GM23248 (cell line): ENCODE results near the gene ILK. TPM values are rescaled to one million over a fixed set of nuclear protein-coding genes. Genes with fewer than 3 reads are reported as not detected.

Experiments
- DNase-seq: peaks from one replicate; pipeline ENCODE4 v3.0.0-alpha.2; 2015
- H2AFZ ChIP-seq: fragments of 200-600 bp; sonication (generic); 2 replicates; pipeline ENCODE4 v1.6.1; 2016; ENCODE audit warnings: antibody characterized with exemption
- H3F3A ChIP-seq: fragments of 200-600 bp; sonication (generic); 2 replicates; pipeline ENCODE4 v1.6.1; 2016; ENCODE audit warnings: mild to moderate bottlenecking, antibody characterized with exemption, mixed run types; ENCODE audit not compliant: insufficient read depth
- H3K27ac ChIP-seq: fragments of 200-600 bp; sonication (generic); 2 replicates; pipeline ENCODE4 v1.5.1; 2016; ENCODE audit warnings: mild to moderate bottlenecking
- H3K27me3 ChIP-seq: fragments of 200-600 bp; sonication (generic); replicated peaks from 2 replicates; pipeline ENCODE4 v1.6.1; 2016; ENCODE audit warnings: mild to moderate bottlenecking; ENCODE audit not compliant: insufficient read depth
- H3K36me3 ChIP-seq: fragments of 200-600 bp; sonication (generic); 2 replicates; pipeline ENCODE4 v1.6.1; 2016; ENCODE audit warnings: low read depth, mild to moderate bottlenecking
- H3K4me1 ChIP-seq: fragments of 200-600 bp; sonication (generic); 2 replicates; pipeline ENCODE4 v1.6.1; 2016; ENCODE audit warnings: mild to moderate bottlenecking; ENCODE audit not compliant: insufficient read depth
- H3K4me2 ChIP-seq: fragments of 200-600 bp; sonication (generic); one replicate; pipeline ENCODE4 v1.6.1; 2016; ENCODE audit warnings: mild to moderate bottlenecking; ENCODE audit not compliant: unreplicated experiment
- H3K4me3 ChIP-seq: fragments of 200-600 bp; sonication (generic); 2 replicates; pipeline ENCODE4 v1.5.1; 2016; ENCODE audit warnings: mild to moderate bottlenecking
- H3K79me2 ChIP-seq: fragments of 200-600 bp; sonication (generic); 2 replicates; pipeline ENCODE4 v1.6.1; 2016; ENCODE audit warnings: mild to moderate bottlenecking; ENCODE audit not compliant: insufficient read depth
- H3K9ac ChIP-seq: fragments of 200-600 bp; sonication (generic); 2 replicates; pipeline ENCODE4 v1.6.1; 2016; ENCODE audit warnings: mild to moderate bottlenecking
- H3K9me2 ChIP-seq: fragments of 200-600 bp; sonication (generic); 2 replicates; pipeline ENCODE4 v1.6.1; 2016; ENCODE audit warnings: mixed run types, mild to moderate bottlenecking, moderate library complexity; ENCODE audit not compliant: insufficient read depth
- H3K9me3 ChIP-seq: fragments of 200-600 bp; sonication (generic); one replicate; pipeline ENCODE4 v1.6.1; 2017; ENCODE audit warnings: low read depth
- H4K20me1 ChIP-seq: fragments of 200-600 bp; sonication (generic); 2 replicates; pipeline ENCODE4 v1.6.0; 2016; ENCODE audit not compliant: insufficient read depth
- EZH2 ChIP-seq: fragments of 200-600 bp; sonication (generic); IDR thresholded peaks from 2 replicates; pipeline ENCODE4 v1.6.1; 2018; ENCODE audit warnings: antibody characterized with exemption, mild to moderate bottlenecking; ENCODE audit not compliant: insufficient read depth, poor library complexity, severe bottlenecking
- EZH2phosphoT487 ChIP-seq: fragments of 200-600 bp; sonication (generic); IDR thresholded peaks from 2 replicates; pipeline ENCODE4 v1.6.1; 2018; ENCODE audit warnings: antibody characterized with exemption, moderate library complexity, mild to moderate bottlenecking, low read depth; ENCODE audit not compliant: insufficient read depth
- WGBS, 2 experiments: methylation state at CpG; one replicate each; pipeline ENCODE4 v1.1.6; 2015 to 2017; ENCODE audit warnings: low lambda C conversion rate in 2 of 2, low coverage in 1 of 2; ENCODE audit errors: missing lambda C conversion rate in 2 of 2; 5-methylcytosine and 5-hydroxymethylcytosine counted together
- in situ Hi-C: fragments of 300-500 bp; cut with MboI; formaldehyde crosslinking; loops from 2 replicates; pipeline ENCODE4 v1.15.0; 2020
- polyA plus RNA-seq: library from polyadenylated mRNA; unstranded; fragments of >200 nt; fragmentation: Nextera tagmentation; extraction: Ambion mirVana; gene quantifications from 2 replicates; pipeline ENCODE4 v1.2.1, GENCODE V29; 2016
- total RNA-seq: library from RNA; depleted of rRNA; stranded (reverse); fragments of >200 nt; shearing (Covaris generic); gene quantifications from 2 replicates; pipeline ENCODE4 v1.2.3, GENCODE V29; 2014

The ILK gene
- total and polyA plus RNA-seq, 2 experiments from 2014 or later, result 242 to 256 TPM

DNA sequence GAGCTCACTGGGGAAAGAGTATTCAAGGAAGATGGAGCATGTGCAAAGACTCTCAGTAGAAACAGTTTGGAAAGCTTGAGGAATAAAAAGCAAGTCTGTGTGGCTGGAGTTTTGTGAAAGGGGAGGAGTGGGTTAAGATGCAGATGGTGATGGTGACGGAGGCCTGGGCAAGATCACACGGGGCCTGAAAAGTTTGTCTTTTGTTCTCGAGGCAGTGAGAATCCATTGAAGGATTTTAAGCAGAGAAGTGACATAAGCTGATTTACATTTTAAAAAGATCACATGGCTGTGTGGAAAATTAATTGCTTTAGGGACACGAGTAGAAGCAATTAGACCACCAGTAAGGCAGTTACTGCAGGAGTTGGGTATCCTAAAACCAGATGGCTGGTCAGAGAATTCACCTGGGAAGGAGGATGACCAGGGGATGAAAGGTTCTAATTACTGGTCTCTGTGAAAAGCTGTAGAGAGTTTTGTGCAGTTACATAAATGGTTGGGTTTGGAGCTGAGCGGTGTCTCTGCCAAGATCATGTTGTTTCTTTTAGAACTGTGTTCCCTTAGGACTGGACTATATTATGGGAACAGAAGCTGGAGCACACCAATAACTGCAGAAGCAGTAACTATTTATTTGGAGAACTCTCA lies 7.2 kb upstream of the ILK start:
- no peak for TF ChIP-seq EZH2phosphoT487
- no peak for TF ChIP-seq EZH2
- Histone ChIP-seq H3F3A (no peaks in the 10 kb centered on the region), H4K20me1 (no peaks in the 10 kb centered on the region), H3K4me3 (no peak overlapping the region), H3K79me2 (peaks cover 43% of the 10 kb centered on the region), H3K4me1 (no peaks in the 10 kb centered on the region), H2AFZ (no peak overlapping the region), H3K4me2 (no peak overlapping the region), H3K9me2 (no peaks in the 10 kb centered on the region), H3K9ac (no peak overlapping the region), H3K27me3 (no peaks in the 10 kb centered on the region), H3K27ac (no peak overlapping the region), H3K9me3 (no peaks in the 10 kb centered on the region), H3K36me3 (peaks cover 36% of the 10 kb centered on the region; the same call in 1 of the 2 replicates)
- in situ Hi-C loops, result no loop called here
- 54 to 63% methylated on average over 5 of the region's 5 CpGs for WGBS, 2 experiments
- DNase-seq, result no peak

DNA sequence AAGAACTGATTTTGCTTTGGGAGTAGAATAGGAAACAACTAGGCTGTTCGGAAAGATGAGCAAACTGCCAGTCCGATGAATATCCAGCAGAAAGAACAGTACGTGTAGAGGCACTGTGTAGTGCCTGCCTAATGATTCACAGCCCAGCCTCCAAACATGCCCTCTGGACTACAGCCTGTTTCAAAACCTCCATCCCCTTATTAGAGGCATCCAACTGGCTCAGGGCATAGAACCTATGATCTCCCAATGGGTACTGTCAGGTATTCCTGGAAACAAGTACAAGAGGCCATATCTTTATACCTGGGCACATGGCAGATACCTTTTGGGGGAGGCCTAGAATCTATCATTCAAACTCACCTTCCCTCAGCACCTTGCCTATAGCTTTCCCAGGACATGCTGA lies 5.0 kb upstream of the ILK start:
- Histone ChIP-seq H2AFZ (no peak overlapping the region), H3K9ac (no peak overlapping the region), H3K9me2 (no peaks in the 10 kb centered on the region), H3K4me2 (no peak overlapping the region), H3K27me3 (no peaks in the 10 kb centered on the region), H3K79me2 (peaks cover 64% of the 10 kb centered on the region), H3K4me3 (no peak overlapping the region), H3K36me3 (peaks cover 36% of the 10 kb centered on the region; the same call in 1 of the 2 replicates), H3K9me3 (no peaks in the 10 kb centered on the region), H3K4me1 (peaks cover 8% of the 10 kb centered on the region), H3K27ac (no peak overlapping the region), H4K20me1 (no peaks in the 10 kb centered on the region), H3F3A (no peaks in the 10 kb centered on the region)
- 81 to 86% methylated on average over 3 of the region's 3 CpGs for WGBS, 2 experiments
- in situ Hi-C loops, result no loop called here
- TF ChIP-seq EZH2 (no peak), EZH2phosphoT487 (no peak)
- DNase-seq, result no peak

DNA sequence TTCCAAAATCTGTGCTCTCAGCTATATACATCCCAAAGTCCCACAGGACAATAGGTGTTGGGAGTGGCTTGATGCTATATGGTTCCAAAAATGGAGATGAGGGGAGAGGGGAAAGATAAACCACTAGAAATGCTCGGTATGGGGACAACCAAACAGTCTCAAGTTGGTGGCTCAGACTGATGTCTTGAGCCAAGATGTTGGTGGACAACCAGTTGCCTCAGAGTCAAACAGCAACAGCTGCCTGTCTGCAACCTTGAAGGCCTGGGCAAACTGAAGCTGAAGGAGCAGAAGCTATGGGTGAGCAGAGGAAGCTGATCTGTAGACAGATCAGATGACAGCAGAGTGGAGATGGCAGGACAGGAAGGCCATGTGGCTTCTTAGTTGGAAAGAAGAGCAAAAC lies 4.1 kb upstream of the ILK start:
- H3K27ac ChIP-seq, result no peak overlapping the region
- in situ Hi-C loops, result no loop called here
- H3F3A ChIP-seq, result peaks cover 7% of the 10 kb centered on the region
- DNase-seq, result no peak
- peaks cover 36% of the 10 kb centered on the region; the same call in 1 of the 2 replicates for H3K36me3 ChIP-seq
- no peaks in the 10 kb centered on the region for H3K27me3 ChIP-seq
- peaks cover 8% of the 10 kb centered on the region for H3K4me1 ChIP-seq
- H2AFZ ChIP-seq, result no peak overlapping the region
- no peaks in the 10 kb centered on the region for H4K20me1 ChIP-seq
- no peaks in the 10 kb centered on the region for H3K9me3 ChIP-seq
- no peak overlapping the region for H3K4me3 ChIP-seq
- no peak overlapping the region for H3K9ac ChIP-seq
- H3K9me2 ChIP-seq, result no peaks in the 10 kb centered on the region
- TF ChIP-seq EZH2phosphoT487, result no peak
- TF ChIP-seq EZH2, result no peak
- H3K79me2 ChIP-seq, result peaks cover 72% of the 10 kb centered on the region
- H3K4me2 ChIP-seq, result no peak overlapping the region
- 59 to 70% methylated on average over 1 of the region's 1 CpG for WGBS, 2 experiments

DNA sequence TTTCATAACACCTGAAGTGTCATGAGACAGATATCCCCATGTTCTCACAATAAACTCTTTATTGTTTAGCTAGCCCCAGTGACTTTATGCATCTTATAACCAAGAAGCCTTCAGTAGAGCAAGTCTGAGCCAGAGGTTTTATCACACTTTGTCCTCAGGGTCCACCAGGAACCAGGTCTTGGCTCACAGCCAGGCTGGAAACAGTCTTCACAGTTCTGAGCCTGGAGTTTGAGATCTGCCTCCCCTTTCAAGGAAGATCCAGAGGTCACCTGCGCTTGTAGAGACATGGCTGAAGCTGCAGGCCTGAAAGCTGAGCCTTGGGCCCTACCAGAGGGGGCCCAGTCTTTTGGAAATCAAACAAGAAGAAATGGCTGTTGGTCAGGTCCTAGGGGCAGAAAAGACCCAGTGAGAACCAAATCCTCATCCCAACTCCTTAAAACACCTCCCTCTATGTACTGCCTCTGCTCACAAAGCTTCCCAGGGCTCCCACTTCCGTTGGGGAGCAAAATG lies 3.6 kb upstream of the ILK start:
- Histone ChIP-seq H3K9me3 (no peaks in the 10 kb centered on the region), H3K36me3 (peaks cover 36% of the 10 kb centered on the region; the same call in 1 of the 2 replicates), H3F3A (peaks cover 12% of the 10 kb centered on the region), H4K20me1 (no peaks in the 10 kb centered on the region), H3K9ac (no peak overlapping the region), H3K4me2 (no peak overlapping the region), H3K4me1 (peaks cover 9% of the 10 kb centered on the region), H2AFZ (no peak overlapping the region), H3K79me2 (peaks cover 77% of the 10 kb centered on the region), H3K9me2 (no peaks in the 10 kb centered on the region), H3K27ac (no peak overlapping the region), H3K4me3 (no peak overlapping the region), H3K27me3 (no peaks in the 10 kb centered on the region)
- DNase-seq, result no peak
- in situ Hi-C loops, result no loop called here
- 79 to 87% methylated on average over 2 of the region's 2 CpGs for WGBS, 2 experiments
- TF ChIP-seq EZH2phosphoT487, result no peak
- no peak for TF ChIP-seq EZH2
